Measurements from ENCODE around the gene RNF212B.
A peak's percentile ranks its signal among the peaks of the same experiment; 100 is the strongest.

The RNF212B gene

DNA sequence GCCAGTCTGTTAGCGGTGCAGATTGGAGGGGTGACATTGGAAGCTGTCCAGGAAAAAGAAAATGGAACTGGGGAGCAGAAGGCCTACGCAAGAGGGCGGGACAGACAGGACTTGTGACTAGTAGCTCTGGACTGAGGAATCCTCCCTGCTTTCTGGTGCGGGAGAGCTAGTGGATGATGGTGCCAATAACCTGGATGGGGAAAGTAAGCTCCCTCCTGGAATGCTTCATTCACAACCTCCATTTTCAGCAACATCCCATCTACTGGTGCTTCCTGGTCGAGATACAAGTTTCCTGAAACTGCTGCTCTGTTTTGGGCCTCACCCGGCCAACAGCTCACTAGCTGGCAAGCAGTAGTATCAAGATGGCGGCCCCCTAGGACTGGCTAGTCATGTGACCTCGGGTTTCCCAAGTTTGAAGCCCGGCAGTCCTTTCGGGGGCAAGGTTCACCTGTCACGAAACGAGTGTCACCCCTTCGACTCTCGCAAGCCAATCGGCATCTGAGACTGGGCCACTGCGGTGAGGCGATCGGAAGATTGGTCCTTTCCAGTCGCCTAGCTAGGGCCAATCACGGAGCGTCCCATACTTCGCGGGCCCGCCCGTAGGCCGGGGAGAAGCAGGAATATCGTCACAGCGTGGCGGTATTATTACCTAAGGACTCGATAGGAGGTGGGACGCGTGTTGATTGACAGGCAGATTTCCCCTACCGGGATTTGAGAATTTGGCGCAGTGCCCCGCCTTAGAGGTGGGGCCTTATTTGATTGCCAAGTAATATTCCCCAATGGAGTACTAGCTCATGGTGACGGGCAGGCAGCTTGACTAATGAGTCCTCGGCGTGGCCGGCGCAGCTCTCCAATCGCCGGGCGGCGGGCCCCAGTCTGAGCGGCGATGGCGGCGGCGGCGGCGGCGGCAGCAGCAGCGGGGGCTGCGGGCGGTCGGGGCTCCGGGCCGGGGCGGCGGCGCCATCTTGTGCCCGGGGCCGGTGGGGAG lies 83.1 kb downstream of the RNF212B start, which contains the start of gene PABPN1:
TSS of gene PABPN1 (plus strand) at position 874 of the 988 bp plus-strand sequence. CDS start at position 887, 13 bp downstream.
- peak; percentile 98 for DNase-seq (ENCODE audit: low read depth)

DNA sequence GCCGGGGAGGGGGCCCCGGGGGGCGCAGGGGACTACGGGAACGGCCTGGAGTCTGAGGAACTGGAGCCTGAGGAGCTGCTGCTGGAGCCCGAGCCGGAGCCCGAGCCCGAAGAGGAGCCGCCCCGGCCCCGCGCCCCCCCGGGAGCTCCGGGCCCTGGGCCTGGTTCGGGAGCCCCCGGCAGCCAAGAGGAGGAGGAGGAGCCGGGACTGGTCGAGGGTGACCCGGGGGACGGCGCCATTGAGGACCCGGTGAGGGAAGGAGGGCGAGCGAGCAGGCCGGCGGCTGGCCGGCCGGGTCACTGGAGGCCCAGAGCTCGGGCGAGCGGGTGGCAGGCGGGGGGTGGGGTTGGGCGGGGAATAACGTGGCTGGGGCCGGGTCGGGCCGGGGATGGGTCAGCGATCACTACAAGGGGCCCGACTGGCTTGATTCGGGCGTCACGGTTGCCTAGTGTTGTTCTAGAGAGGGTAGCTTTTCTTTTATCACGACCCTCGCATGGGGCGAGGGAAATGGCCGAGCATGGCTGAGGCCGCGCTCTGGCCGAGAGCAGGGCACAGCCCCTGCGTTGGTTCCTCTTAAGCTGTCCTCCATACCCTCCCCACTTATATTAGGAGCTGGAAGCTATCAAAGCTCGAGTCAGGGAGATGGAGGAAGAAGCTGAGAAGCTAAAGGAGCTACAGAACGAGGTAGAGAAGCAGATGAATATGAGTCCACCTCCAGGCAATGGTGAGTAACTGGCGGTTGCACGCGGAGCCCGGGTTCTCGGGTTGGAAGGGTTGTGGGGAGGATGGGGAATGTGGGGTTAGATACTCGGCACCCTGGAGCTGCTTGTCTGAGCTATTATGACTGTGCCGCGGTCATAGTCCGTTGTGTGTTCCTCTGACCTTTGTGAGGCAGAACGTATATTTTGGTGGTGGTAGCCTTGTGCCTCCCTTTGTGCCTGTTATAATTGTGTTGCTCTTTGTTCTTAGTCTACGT lies 84.1 kb downstream of the RNF212B start:
- DNase-seq (ENCODE audit: low read depth) = no peak
